ENCODE results near the gene WDFY4. TPM values are rescaled to one million over a fixed set of nuclear protein-coding genes. Genes with fewer than 3 reads are reported as not detected.

WDFY4 gene
- total and polyA plus RNA-seq, 4 donors, result 3.1 to 3.8 (median 3.5) TPM

- H3K36me3 ChIP-seq (ENCODE audit: control insufficient read depth, insufficient read depth, low read length), result no peaks in the 10 kb centered on the region
- H3K4me3 ChIP-seq (ENCODE audit: low read depth, low read length), result no peak overlapping the region
- H3K4me1 ChIP-seq (ENCODE audit: control insufficient read depth, insufficient read depth, low read length), result peaks cover 4% of the 10 kb centered on the region
- H3K27me3 ChIP-seq (ENCODE audit: control insufficient read depth, insufficient read depth, low read length), result no peaks in the 10 kb centered on the region
- DNase-seq (ENCODE audit: low read depth in 4 of 6, low spot score in 6 of 6), result peak in 2 of 6 donors; percentile 21 to 53
- peaks cover 4% of the 10 kb centered on the region for H3K9me3 ChIP-seq (ENCODE audit: control insufficient read depth, insufficient read depth, low read length)
- no peak overlapping the region for H3K27ac ChIP-seq (ENCODE audit: low read depth, low read length)
Observed at GRCh38 chr10:48976196-48976595, 291.5 kb downstream of the WDFY4 start.

- H3K9me3 ChIP-seq (ENCODE audit: control insufficient read depth, insufficient read depth, low read length), result no peaks in the 10 kb centered on the region
- DNase-seq (ENCODE audit: low read depth in 4 of 6, low spot score in 6 of 6), result no peak
- 83% methylated on average over 5 of the region's 5 CpGs for WGBS (ENCODE audit: insufficient coverage)
- no peak overlapping the region for H3K4me3 ChIP-seq (ENCODE audit: low read depth, low read length)
- H3K27ac ChIP-seq (ENCODE audit: low read depth, low read length), result no peak overlapping the region
- H3K36me3 ChIP-seq (ENCODE audit: control insufficient read depth, insufficient read depth, low read length), result no peaks in the 10 kb centered on the region
- peaks cover 17% of the 10 kb centered on the region for H3K4me1 ChIP-seq (ENCODE audit: control insufficient read depth, insufficient read depth, low read length)
- no peaks in the 10 kb centered on the region for H3K27me3 ChIP-seq (ENCODE audit: control insufficient read depth, insufficient read depth, low read length)
Observed at GRCh38 chr10:48978318-48978717, 293.6 kb downstream of the WDFY4 start.

- Histone ChIP-seq H3K4me3 (ENCODE audit: low read depth, low read length) (no peak overlapping the region), H3K36me3 (ENCODE audit: control insufficient read depth, insufficient read depth, low read length) (no peaks in the 10 kb centered on the region), H3K27me3 (ENCODE audit: control insufficient read depth, insufficient read depth, low read length) (no peaks in the 10 kb centered on the region), H3K4me1 (ENCODE audit: control insufficient read depth, insufficient read depth, low read length) (peaks cover 17% of the 10 kb centered on the region), H3K9me3 (ENCODE audit: control insufficient read depth, insufficient read depth, low read length) (no peaks in the 10 kb centered on the region), H3K27ac (ENCODE audit: low read depth, low read length) (no peak overlapping the region)
- 37% methylated on average over 9 of the region's 12 CpGs for whole genome bisulfite sequencing (ENCODE audit: insufficient coverage)
- DNase-seq (ENCODE audit: low read depth in 4 of 6, low spot score in 6 of 6), result peak in 3 of 6 donors; percentile 17 to 77 (median 48)
Observed at GRCh38 chr10:48981310-48981907, 296.7 kb downstream of the WDFY4 start.

DNA sequence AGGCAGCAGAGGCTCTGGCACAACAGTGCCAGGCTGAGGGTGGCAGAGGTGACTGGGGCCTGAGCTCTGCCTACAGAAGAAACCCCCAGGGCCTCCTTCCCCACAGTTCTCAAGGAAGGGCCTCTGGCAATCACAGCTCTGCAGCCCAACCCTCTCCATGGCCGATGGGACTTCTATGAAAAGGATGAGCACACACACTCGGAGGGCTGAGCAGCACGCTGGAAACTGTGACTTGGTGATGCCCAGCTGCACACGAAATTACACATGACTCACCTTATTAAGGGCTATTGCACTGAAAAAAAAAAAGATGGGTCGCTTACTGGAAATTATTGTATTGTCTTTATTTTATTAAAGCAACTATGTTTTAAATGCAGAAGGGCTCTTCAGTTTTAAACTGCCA, 297.9 kb downstream of the WDFY4 start:
- peaks cover 17% of the 10 kb centered on the region for H3K4me1 ChIP-seq (ENCODE audit: control insufficient read depth, insufficient read depth, low read length)
- no peaks in the 10 kb centered on the region for H3K9me3 ChIP-seq (ENCODE audit: control insufficient read depth, insufficient read depth, low read length)
- DNase-seq (ENCODE audit: low read depth in 4 of 6, low spot score in 6 of 6), result no peak
- H3K36me3 ChIP-seq (ENCODE audit: control insufficient read depth, insufficient read depth, low read length), result no peaks in the 10 kb centered on the region
- no peaks in the 10 kb centered on the region for H3K27me3 ChIP-seq (ENCODE audit: control insufficient read depth, insufficient read depth, low read length)
- H3K4me3 ChIP-seq (ENCODE audit: low read depth, low read length), result no peak overlapping the region
- no CpG with 5 or more reads among the region's 5 CpGs for WGBS (ENCODE audit: insufficient coverage)
- no peak overlapping the region for H3K27ac ChIP-seq (ENCODE audit: low read depth, low read length)

GRCh38 chr10:48983648-48984351, 299.1 kb downstream of the WDFY4 start:
- H3K4me3 ChIP-seq (ENCODE audit: low read depth, low read length), result no peak overlapping the region
- H3K27ac ChIP-seq (ENCODE audit: low read depth, low read length), result no peak overlapping the region
- peaks cover 19% of the 10 kb centered on the region for H3K4me1 ChIP-seq (ENCODE audit: control insufficient read depth, insufficient read depth, low read length)
- 63% methylated on average over 2 of the region's 5 CpGs for WGBS (ENCODE audit: insufficient coverage)
- H3K27me3 ChIP-seq (ENCODE audit: control insufficient read depth, insufficient read depth, low read length), result no peaks in the 10 kb centered on the region
- H3K9me3 ChIP-seq (ENCODE audit: control insufficient read depth, insufficient read depth, low read length), result no peaks in the 10 kb centered on the region
- no peaks in the 10 kb centered on the region for H3K36me3 ChIP-seq (ENCODE audit: control insufficient read depth, insufficient read depth, low read length)
- peak in 1 of 6 donors; percentile 12 for DNase-seq (ENCODE audit: low read depth in 4 of 6, low spot score in 6 of 6)

DNA sequence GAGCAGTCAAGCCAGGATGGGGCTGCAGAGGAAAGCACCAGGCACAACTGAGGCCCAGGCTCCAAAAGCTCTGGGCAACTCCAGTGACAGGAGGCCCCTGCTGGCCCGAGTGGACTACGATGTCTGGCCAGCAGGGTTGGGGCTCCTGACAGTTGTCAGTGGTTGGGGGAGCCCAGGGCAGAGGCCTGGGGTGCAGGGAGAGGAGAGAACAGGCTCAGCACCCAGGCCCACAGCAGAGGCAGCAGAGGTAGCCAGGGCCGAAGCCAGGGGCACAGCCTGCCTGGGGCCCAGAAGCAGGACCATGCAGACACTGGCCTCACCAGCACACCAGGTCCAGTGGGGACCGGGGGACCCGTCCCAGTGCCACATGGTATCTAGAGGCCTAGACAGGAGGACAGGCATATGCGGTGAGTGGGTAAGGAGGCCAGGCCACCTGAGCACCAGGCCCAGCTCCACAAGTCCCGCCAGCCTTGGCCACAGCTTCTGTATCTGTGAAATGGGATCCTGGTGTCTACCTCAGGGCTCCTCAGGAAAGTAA, 301.0 kb downstream of the WDFY4 start:
- Histone ChIP-seq H3K9me3 (ENCODE audit: control insufficient read depth, insufficient read depth, low read length) (no peaks in the 10 kb centered on the region), H3K36me3 (ENCODE audit: control insufficient read depth, insufficient read depth, low read length) (no peaks in the 10 kb centered on the region), H3K27me3 (ENCODE audit: control insufficient read depth, insufficient read depth, low read length) (no peaks in the 10 kb centered on the region), H3K4me1 (ENCODE audit: control insufficient read depth, insufficient read depth, low read length) (peaks cover 17% of the 10 kb centered on the region), H3K27ac (ENCODE audit: low read depth, low read length) (no peak overlapping the region), H3K4me3 (ENCODE audit: low read depth, low read length) (no peak overlapping the region)
- 91% methylated on average over 5 of the region's 7 CpGs for WGBS (ENCODE audit: insufficient coverage)
- DNase-seq (ENCODE audit: low read depth in 4 of 6, low spot score in 6 of 6), result no peak

DNA sequence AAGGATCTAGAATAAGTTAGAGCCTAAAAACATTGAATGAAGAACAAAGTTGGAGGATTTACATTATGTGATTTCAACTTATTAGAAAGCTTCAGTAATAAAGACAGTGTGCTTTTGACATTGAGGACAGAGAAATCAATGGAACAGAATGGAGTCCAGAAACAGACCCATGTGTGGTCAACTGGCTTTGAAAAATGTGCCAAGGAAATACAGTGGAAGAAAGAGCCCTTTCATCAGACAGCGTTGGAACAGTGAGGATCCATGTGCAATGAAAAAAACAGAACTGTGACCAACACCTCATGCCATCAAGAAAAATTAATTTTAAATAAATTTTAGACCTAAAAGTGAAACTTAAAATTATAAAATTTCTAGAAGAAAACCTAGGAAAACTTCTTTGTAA, 305.6 kb downstream of the WDFY4 start:
- no CpG with 5 or more reads among the region's 1 CpG for WGBS (ENCODE audit: insufficient coverage)
- Histone ChIP-seq H3K4me1 (ENCODE audit: control insufficient read depth, insufficient read depth, low read length) (peaks cover 3% of the 10 kb centered on the region), H3K4me3 (ENCODE audit: low read depth, low read length) (no peak overlapping the region), H3K27me3 (ENCODE audit: control insufficient read depth, insufficient read depth, low read length) (no peaks in the 10 kb centered on the region), H3K27ac (ENCODE audit: low read depth, low read length) (no peak overlapping the region), H3K36me3 (ENCODE audit: control insufficient read depth, insufficient read depth, low read length) (no peaks in the 10 kb centered on the region), H3K9me3 (ENCODE audit: control insufficient read depth, insufficient read depth, low read length) (no peaks in the 10 kb centered on the region)
- DNase-seq (ENCODE audit: low read depth in 4 of 6, low spot score in 6 of 6), result peak in 1 of 6 donors; percentile 33

GRCh38 chr10:48993627-48994026, 309.0 kb downstream of the WDFY4 start:
- 93% methylated on average over 4 of the region's 5 CpGs for WGBS (ENCODE audit: insufficient coverage)

DNA sequence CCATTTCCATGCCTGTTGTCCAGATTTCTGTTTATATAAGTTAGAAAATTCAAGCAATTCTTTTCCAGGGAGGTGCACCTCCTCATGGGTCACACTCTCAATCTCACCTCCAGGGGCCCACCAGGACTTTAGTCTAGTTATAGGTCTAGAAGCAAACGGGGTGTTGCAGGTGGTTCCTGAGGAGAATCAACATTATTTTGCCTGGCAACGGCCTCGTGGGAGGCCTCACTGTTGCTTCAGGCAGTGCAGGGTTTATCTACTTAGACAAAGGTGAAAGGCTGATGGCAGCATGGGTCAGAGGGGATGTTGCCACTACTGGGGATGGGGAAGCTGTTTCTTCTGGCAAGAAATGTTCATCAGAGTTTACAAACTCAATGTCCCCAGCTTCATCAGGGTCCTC, 311.7 kb downstream of the WDFY4 start:
- DNase-seq (ENCODE audit: low read depth in 4 of 6, low spot score in 6 of 6), result no peak
- Histone ChIP-seq H3K9me3 (ENCODE audit: control insufficient read depth, insufficient read depth, low read length) (no peaks in the 10 kb centered on the region), H3K36me3 (ENCODE audit: control insufficient read depth, insufficient read depth, low read length) (no peaks in the 10 kb centered on the region), H3K4me3 (ENCODE audit: low read depth, low read length) (no peak overlapping the region), H3K27ac (ENCODE audit: low read depth, low read length) (no peak overlapping the region), H3K27me3 (ENCODE audit: control insufficient read depth, insufficient read depth, low read length) (no peaks in the 10 kb centered on the region), H3K4me1 (ENCODE audit: control insufficient read depth, insufficient read depth, low read length) (peaks cover 5% of the 10 kb centered on the region)
- WGBS (ENCODE audit: insufficient coverage), result 38% methylated on average over 3 of the region's 3 CpGs

More at GRCh38 chr10:48993627-48994026, 309.0 kb downstream of the WDFY4 start:
- Histone ChIP-seq H3K4me1 (ENCODE audit: control insufficient read depth, insufficient read depth, low read length) (peaks cover under 1% of the 10 kb centered on the region), H3K36me3 (ENCODE audit: control insufficient read depth, insufficient read depth, low read length) (no peaks in the 10 kb centered on the region), H3K27ac (ENCODE audit: low read depth, low read length) (no peak overlapping the region), H3K27me3 (ENCODE audit: control insufficient read depth, insufficient read depth, low read length) (no peaks in the 10 kb centered on the region), H3K9me3 (ENCODE audit: control insufficient read depth, insufficient read depth, low read length) (no peaks in the 10 kb centered on the region), H3K4me3 (ENCODE audit: low read depth, low read length) (no peak overlapping the region)
- DNase-seq (ENCODE audit: low read depth in 4 of 6, low spot score in 6 of 6), result no peak

GRCh38 chr10:48999346-48999745, 314.7 kb downstream of the WDFY4 start:
- H3K27me3 ChIP-seq (ENCODE audit: control insufficient read depth, insufficient read depth, low read length), result no peaks in the 10 kb centered on the region
- no peaks in the 10 kb centered on the region for H3K9me3 ChIP-seq (ENCODE audit: control insufficient read depth, insufficient read depth, low read length)
- peaks cover 19% of the 10 kb centered on the region for H3K4me1 ChIP-seq (ENCODE audit: control insufficient read depth, insufficient read depth, low read length)
- DNase-seq (ENCODE audit: low read depth in 4 of 6, low spot score in 6 of 6), result no peak
- H3K27ac ChIP-seq (ENCODE audit: low read depth, low read length), result no peak overlapping the region
- WGBS (ENCODE audit: insufficient coverage), result 82% methylated on average over 2 of the region's 2 CpGs
- no peak overlapping the region for H3K4me3 ChIP-seq (ENCODE audit: low read depth, low read length)
- H3K36me3 ChIP-seq (ENCODE audit: control insufficient read depth, insufficient read depth, low read length), result no peaks in the 10 kb centered on the region

Data from spinal cord (tissue), 10 donors.